Prostate gland (tissue), 2 donors: ENCODE measurements around the gene SLC6A7. TPM values are rescaled to one million over a fixed set of nuclear protein-coding genes. Genes with fewer than 3 reads are reported as not detected.

ENCODE experiments used
- DNase-seq: peaks from one replicate; pipeline ENCODE4 v3.0.0-alpha.2; 2019; ENCODE audit warnings: low spot score
- H3K27ac ChIP-seq, 2 donors: fragments of 200-600 bp; sonication (generic); 2 replicates each; pipeline ENCODE4 v1.5.1; 2017 to 2019
- H3K27me3 ChIP-seq: fragments of 200-600 bp; sonication (generic); replicated peaks from 2 replicates; pipeline ENCODE4 v1.5.1; 2019; ENCODE audit not compliant: insufficient read depth
- H3K36me3 ChIP-seq, 2 donors: fragments of 200-600 bp; sonication (generic); 1 replicate in 1 of 2; 2 replicates in 1 of 2; pipeline versions ENCODE4 v1.5.1 to v1.8.1; 2017 to 2019
- H3K4me1 ChIP-seq: fragments of 200-600 bp; sonication (generic); replicated peaks from 2 replicates; pipeline ENCODE4 v1.5.1; 2019
- H3K4me3 ChIP-seq, 2 donors: fragments of 200-600 bp; sonication (generic); 2 replicates each; pipeline ENCODE4 v1.5.1; 2017 to 2019
- H3K9me3 ChIP-seq: fragments of 200-600 bp; sonication (generic); 2 replicates; pipeline ENCODE4 v1.5.1; 2017
- CTCF ChIP-seq, 4 experiments: fragments of 200-600 bp in 2 of 4; fragments of 450-650 bp in 2 of 4; sonication (generic) in 2 of 4; IDR thresholded peaks; 1 replicate in 3 of 4; 2 replicates in 1 of 4; pipeline ENCODE4 v1.5.1; 2016 to 2019; ENCODE audit warnings: antibody characterized with exemption in 4 of 4, mild to moderate bottlenecking in 2 of 4, moderate library complexity in 2 of 4
- POLR2A ChIP-seq: fragments of 450-650 bp; IDR thresholded peaks from one replicate; pipeline ENCODE4 v1.6.1; 2016; ENCODE audit warnings: antibody characterized with exemption, mild to moderate bottlenecking
- POLR2AphosphoS5 ChIP-seq: sonication (generic); formaldehyde crosslinking; IDR thresholded peaks from one replicate; pipeline ENCODE4 v1.6.1; 2017; ENCODE audit warnings: antibody characterized with exemption
- WGBS: methylation state at CpG from one replicate; pipeline ENCODE4 v1.1.5; 2018; 5-methylcytosine and 5-hydroxymethylcytosine counted together
- intact Hi-C: fragments of 100-400 bp; cut with DNase I; formaldehyde crosslinking; loops from one replicate; pipeline ENCODE4 v1.14.2; 2022
- total RNA-seq, 2 donors: library from RNA; depleted of rRNA; stranded (reverse); fragments of >200 nt; gene quantifications; one replicate each; pipeline ENCODE4 v1.1.0, GENCODE V29; 2016

SLC6A7 gene
- total RNA-seq, 2 donors from 2014 or later: not detected

GRCh38 chr5:150158170-150158949 is 31.5 kb upstream of the SLC6A7 start:
- H3K36me3 ChIP-seq: no peaks in the 10 kb centered on the region
- no peaks in the 10 kb centered on the region for H3K9me3 ChIP-seq
- TF ChIP-seq CTCF (IDR thresholded peaks at IDR 0.05) (no peak), POLR2A (no peak), POLR2AphosphoS5 (no peak)
- intact Hi-C loops: no loop called here
- H3K4me1 ChIP-seq: peaks cover 3% of the 10 kb centered on the region
- DNase-seq: no peak
- no peaks in the 10 kb centered on the region for H3K27me3 ChIP-seq
- H3K4me3 ChIP-seq: no peak overlapping the region
- WGBS: 53% methylated on average over 12 of the region's 12 CpGs
- H3K27ac ChIP-seq: peak overlapping the region; percentile 31 to 46

- no peaks in the 10 kb centered on the region for H3K27me3 ChIP-seq
- intact Hi-C loops: no loop called here
- peaks cover 3% of the 10 kb centered on the region for H3K4me1 ChIP-seq
- no peaks in the 10 kb centered on the region for H3K36me3 ChIP-seq
- no peaks in the 10 kb centered on the region for H3K9me3 ChIP-seq
- no peak overlapping the region for H3K4me3 ChIP-seq
- peak overlapping the region; percentile 31 to 46 for H3K27ac ChIP-seq
- DNase-seq: no peak
- 77% methylated on average over 6 of the region's 6 CpGs for WGBS
- TF ChIP-seq CTCF (IDR thresholded peaks at IDR 0.05) (no peak), POLR2A (no peak), POLR2AphosphoS5 (no peak)
Observed at GRCh38 chr5:150159031-150159430, 30.8 kb upstream of the SLC6A7 start.

GRCh38 chr5:150159741-150160179 is 30.1 kb upstream of the SLC6A7 start:
- intact Hi-C loops: loop anchor here (5.0 kb wide), 1 partner anchor 193 kb away; no protein-coding TSS in a partner anchor
- WGBS: 66% methylated on average over 5 of the region's 9 CpGs
- no peaks in the 10 kb centered on the region for H3K9me3 ChIP-seq
- H3K36me3 ChIP-seq: no peaks in the 10 kb centered on the region
- H3K4me3 ChIP-seq: no peak overlapping the region
- H3K4me1 ChIP-seq: peaks cover 3% of the 10 kb centered on the region
- H3K27me3 ChIP-seq: no peaks in the 10 kb centered on the region
- no peak for TF ChIP-seq CTCF (IDR thresholded peaks at IDR 0.05)
- H3K27ac ChIP-seq: peak overlapping the region; percentile 11 to 39
- DNase-seq: no peak

- Histone ChIP-seq H3K4me1 (peaks cover 3% of the 10 kb centered on the region), H3K4me3 (no peak overlapping the region), H3K36me3 (no peaks in the 10 kb centered on the region), H3K9me3 (no peaks in the 10 kb centered on the region), H3K27ac (peak overlapping the region; percentile 11 to 39), H3K27me3 (no peaks in the 10 kb centered on the region)
- intact Hi-C loops: loop anchor here (1.0 to 5.0 kb wide), 2 partner anchors 58 to 192 kb away; no protein-coding TSS in a partner anchor
- no peak for DNase-seq
- WGBS: 62% methylated on average over 4 of the region's 5 CpGs
- TF ChIP-seq POLR2AphosphoS5 (no peak), POLR2A (no peak), CTCF (IDR thresholded peaks at IDR 0.05) (no peak)
Observed at GRCh38 chr5:150160448-150161081, 29.3 kb upstream of the SLC6A7 start.
